ENCODE results near the gene BEGAIN.
A peak's percentile ranks its signal among the peaks of the same experiment; 100 is the strongest.

BEGAIN gene

DNA sequence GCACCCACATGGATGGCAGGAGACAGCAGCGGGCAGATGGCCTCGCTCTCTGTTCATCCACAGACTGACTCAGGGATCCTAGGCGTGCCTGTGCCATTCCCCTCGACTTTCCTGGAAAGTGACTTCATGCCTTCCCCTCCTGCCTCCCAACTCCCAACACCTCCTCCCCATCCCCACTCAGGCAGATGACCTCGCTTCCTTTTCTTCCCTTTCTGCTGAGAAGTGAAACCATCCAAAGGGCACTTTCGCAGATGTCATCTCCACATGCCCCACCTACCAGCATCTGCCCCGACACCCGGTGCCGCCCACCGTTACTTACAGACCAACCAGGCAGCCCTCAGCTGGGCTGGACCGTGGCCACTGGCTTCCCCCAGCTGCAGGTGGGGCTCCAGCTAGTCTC, 29.6 kb downstream of the BEGAIN start:
- Histone ChIP-seq H3K36me3 (replicated peaks in 1 of 2; ENCODE audit: control insufficient read depth in 2 of 2, insufficient read depth in 2 of 2, low read length in 2 of 2) (no peaks in the 10 kb centered on the region), H3K18ac (ENCODE audit: low read length) (peak overlapping the region; percentile 61), H4K91ac (ENCODE audit: low read depth, low read length, poor library complexity) (no peak overlapping the region), H3K4ac (ENCODE audit: low read length) (no peak overlapping the region), H3K4me2 (ENCODE audit: insufficient read depth, low read length, poor library complexity, severe bottlenecking) (no peak overlapping the region), H3K27ac (replicated peaks; ENCODE audit: low read length) (no peak overlapping the region), H3K4me1 (ENCODE audit: control insufficient read depth in 2 of 2, insufficient read depth in 1 of 2, low read depth in 1 of 2, low read length in 2 of 2) (peaks cover 4 to 15% of the 10 kb centered on the region in 2 donors), H3K79me1 (ENCODE audit: low read depth, low read length) (peaks cover 2% of the 10 kb centered on the region), H3K14ac (ENCODE audit: low read length) (no peak overlapping the region), H2AK5ac (ENCODE audit: low read depth, low read length) (peak overlapping the region; percentile 62), H2BK12ac (ENCODE audit: low read length) (no peak overlapping the region), H3K27me3 (ENCODE audit: control insufficient read depth in 3 of 3, insufficient read depth in 3 of 3, low read depth in 1 of 3, low read length in 3 of 3) (peaks cover 0 to 70% (median 1%) of the 10 kb centered on the region in 3 experiments), H3K4me3 (ENCODE audit: low read length in 2 of 2) (no peak overlapping the region), H2BK15ac (ENCODE audit: low read length) (peak overlapping the region; percentile 15), H2BK5ac (ENCODE audit: low read length) (no peak overlapping the region), H3K9ac (ENCODE audit: low read depth, low read length, poor library complexity) (no peak overlapping the region), H3K9me3 (replicated peaks in 1 of 2; ENCODE audit: control insufficient read depth in 2 of 2, insufficient read depth in 1 of 2, low read depth in 1 of 2, low read length in 2 of 2) (no peaks in the 10 kb centered on the region), H4K8ac (ENCODE audit: low read depth, low read length) (no peak overlapping the region), H2BK120ac (ENCODE audit: low read depth, low read length) (no peak overlapping the region), H3K23ac (ENCODE audit: low read depth, low read length, poor library complexity) (peak overlapping the region; percentile 75), H2AFZ (ENCODE audit: low read length) (no peak overlapping the region)
- WGBS, 2 donors (ENCODE audit: extremely low coverage in 2 of 2, insufficient read length in 2 of 2, insufficient replicate concordance in 1 of 2): no CpG with 5 or more reads among the region's 11 CpGs
- DNase-seq (ENCODE audit: low spot score): no peak

DNA sequence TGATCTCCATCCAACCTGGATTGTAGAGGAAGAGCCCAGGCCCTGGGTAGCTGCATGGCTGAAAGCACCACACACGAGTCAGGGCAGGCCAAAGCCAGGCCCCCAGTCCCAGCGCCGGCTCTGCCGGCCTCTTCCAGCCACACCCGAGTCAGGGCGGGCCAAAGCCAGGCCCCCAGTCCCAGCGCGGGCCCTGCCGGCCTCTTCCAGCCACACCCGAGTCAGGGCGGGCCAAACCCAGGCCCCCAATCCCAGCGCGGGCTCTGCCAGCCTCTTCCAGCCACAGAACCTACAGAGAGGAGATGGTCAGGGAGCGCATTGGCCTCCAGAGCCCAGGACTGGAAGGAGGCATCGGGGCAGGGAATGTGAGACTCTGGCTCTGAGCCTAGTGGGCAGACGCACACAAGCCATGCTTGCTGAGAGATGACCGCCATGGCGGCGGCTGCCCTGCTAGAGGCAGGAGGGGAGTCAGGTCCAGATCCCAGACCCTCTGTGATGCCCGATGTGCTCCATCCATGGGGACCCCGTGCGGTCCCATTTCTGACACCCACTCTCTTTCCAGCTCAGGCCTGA, 30.2 kb downstream of the BEGAIN start:
- no peak overlapping the region for H3K4ac ChIP-seq (ENCODE audit: low read length)
- H3K23ac ChIP-seq (ENCODE audit: low read depth, low read length, poor library complexity): peak overlapping the region; percentile 75
- peak overlapping the region; percentile 59 for H3K18ac ChIP-seq (ENCODE audit: low read length)
- peaks cover 4 to 15% of the 10 kb centered on the region in 2 donors for H3K4me1 ChIP-seq (ENCODE audit: control insufficient read depth in 2 of 2, insufficient read depth in 1 of 2, low read depth in 1 of 2, low read length in 2 of 2)
- no peak overlapping the region for H3K27ac ChIP-seq (replicated peaks; ENCODE audit: low read length)
- H2AFZ ChIP-seq (ENCODE audit: low read length): no peak overlapping the region
- H3K9ac ChIP-seq (ENCODE audit: low read depth, low read length, poor library complexity): no peak overlapping the region
- no peak for DNase-seq (ENCODE audit: low spot score)
- no peak overlapping the region for H3K14ac ChIP-seq (ENCODE audit: low read length)
- no peak overlapping the region for H2BK12ac ChIP-seq (ENCODE audit: low read length)
- H3K4me3 ChIP-seq (ENCODE audit: low read length in 2 of 2): no peak overlapping the region
- H2BK15ac ChIP-seq (ENCODE audit: low read length): peak overlapping the region; percentile 21
- H3K9me3 ChIP-seq (replicated peaks in 1 of 2; ENCODE audit: control insufficient read depth in 2 of 2, insufficient read depth in 1 of 2, low read depth in 1 of 2, low read length in 2 of 2): no peaks in the 10 kb centered on the region
- no peaks in the 10 kb centered on the region for H3K36me3 ChIP-seq (replicated peaks in 1 of 2; ENCODE audit: control insufficient read depth in 2 of 2, insufficient read depth in 2 of 2, low read length in 2 of 2)
- no peak overlapping the region for H4K8ac ChIP-seq (ENCODE audit: low read depth, low read length)
- H3K4me2 ChIP-seq (ENCODE audit: insufficient read depth, low read length, poor library complexity, severe bottlenecking): no peak overlapping the region
- H2BK120ac ChIP-seq (ENCODE audit: low read depth, low read length): peak overlapping the region; percentile 5
- no CpG with 5 or more reads among the region's 22 CpGs for WGBS, 2 donors (ENCODE audit: extremely low coverage in 2 of 2, insufficient read length in 2 of 2, insufficient replicate concordance in 1 of 2)
- H4K91ac ChIP-seq (ENCODE audit: low read depth, low read length, poor library complexity): no peak overlapping the region
- peak overlapping the region; percentile 19 for H2BK5ac ChIP-seq (ENCODE audit: low read length)
- peak overlapping the region; percentile 62 for H2AK5ac ChIP-seq (ENCODE audit: low read depth, low read length)
- peaks cover 2% of the 10 kb centered on the region for H3K79me1 ChIP-seq (ENCODE audit: low read depth, low read length)
- peaks cover 0 to 70% (median 1%) of the 10 kb centered on the region in 3 experiments for H3K27me3 ChIP-seq (ENCODE audit: control insufficient read depth in 3 of 3, insufficient read depth in 3 of 3, low read depth in 1 of 3, low read length in 3 of 3)

DNA sequence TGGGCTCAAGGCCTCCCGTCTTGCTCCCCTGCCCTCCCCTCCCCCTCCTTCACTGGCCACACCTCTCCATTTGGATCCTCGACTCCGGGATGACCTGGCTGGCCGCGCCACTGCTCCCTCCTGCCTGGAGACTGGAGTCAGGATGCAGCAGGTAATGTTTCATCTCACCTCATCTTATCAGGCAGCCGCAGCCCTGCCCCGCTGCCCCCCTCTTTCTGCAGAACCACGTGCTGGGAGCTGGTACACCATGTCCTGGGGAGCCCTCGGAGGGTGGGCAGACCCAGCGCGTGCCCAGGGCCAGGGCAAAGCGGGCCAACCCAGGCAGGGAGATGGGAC, 31.1 kb downstream of the BEGAIN start:
- WGBS, 2 donors (ENCODE audit: extremely low coverage in 2 of 2, insufficient read length in 2 of 2, insufficient replicate concordance in 1 of 2): no CpG with 5 or more reads among the region's 12 CpGs
- peaks cover 4 to 15% of the 10 kb centered on the region in 2 donors for H3K4me1 ChIP-seq (ENCODE audit: control insufficient read depth in 2 of 2, insufficient read depth in 1 of 2, low read depth in 1 of 2, low read length in 2 of 2)
- H3K9me3 ChIP-seq (replicated peaks in 1 of 2; ENCODE audit: control insufficient read depth in 2 of 2, insufficient read depth in 1 of 2, low read depth in 1 of 2, low read length in 2 of 2): no peaks in the 10 kb centered on the region

DNA sequence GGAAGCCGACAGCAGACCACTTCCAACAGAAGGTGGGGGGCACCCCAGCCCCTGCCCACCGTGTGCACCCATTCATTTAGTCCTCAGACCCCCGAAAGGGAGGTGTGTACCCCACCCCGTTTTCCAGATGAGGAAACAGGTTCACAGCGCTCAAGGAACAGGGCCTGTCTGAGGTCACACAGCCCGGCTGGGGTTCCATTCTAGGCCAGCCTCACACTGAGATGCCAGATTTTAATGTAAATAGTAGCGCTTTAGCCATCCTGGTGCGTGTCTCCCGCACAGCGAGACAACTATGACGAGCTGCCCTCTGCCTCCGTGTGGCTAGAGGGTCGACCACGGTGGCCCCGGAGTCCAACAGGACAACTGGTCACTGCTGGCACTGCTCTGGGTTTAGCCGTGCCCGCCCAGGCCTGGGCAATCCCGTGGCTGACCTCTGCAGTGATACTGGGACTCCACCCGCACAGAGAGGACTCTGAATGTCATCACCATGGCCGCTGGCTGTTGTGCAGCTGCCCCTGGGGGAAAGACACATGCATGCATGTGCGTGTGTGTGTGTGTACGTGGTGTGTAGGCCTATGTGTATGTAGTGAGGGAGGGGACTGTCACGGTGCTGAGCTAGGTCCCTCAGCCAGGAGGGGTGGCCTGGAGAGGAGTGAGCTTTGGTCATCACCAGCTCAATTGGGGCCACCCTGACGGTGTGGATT, 31.6 kb downstream of the BEGAIN start:
- Histone ChIP-seq H2AK5ac (ENCODE audit: low read depth, low read length) (peak overlapping the region; percentile 18), H2BK15ac (ENCODE audit: low read length) (peak overlapping the region; percentile 8), H3K36me3 (replicated peaks in 1 of 2; ENCODE audit: control insufficient read depth in 2 of 2, insufficient read depth in 2 of 2, low read length in 2 of 2) (no peaks in the 10 kb centered on the region), H3K27me3 (ENCODE audit: control insufficient read depth in 3 of 3, insufficient read depth in 3 of 3, low read depth in 1 of 3, low read length in 3 of 3) (peaks cover 0 to 71% (median under 1%) of the 10 kb centered on the region in 3 experiments), H2BK120ac (ENCODE audit: low read depth, low read length) (no peak overlapping the region), H4K91ac (ENCODE audit: low read depth, low read length, poor library complexity) (no peak overlapping the region), H3K23ac (ENCODE audit: low read depth, low read length, poor library complexity) (peak overlapping the region; percentile 3), H3K18ac (ENCODE audit: low read length) (peak overlapping the region; percentile 2), H2BK5ac (ENCODE audit: low read length) (peak overlapping the region; percentile 72), H3K9ac (ENCODE audit: low read depth, low read length, poor library complexity) (peak overlapping the region; percentile 50), H3K4me2 (ENCODE audit: insufficient read depth, low read length, poor library complexity, severe bottlenecking) (no peak overlapping the region), H3K14ac (ENCODE audit: low read length) (no peak overlapping the region), H3K4me3 (ENCODE audit: low read length in 2 of 2) (no peak overlapping the region), H2BK12ac (ENCODE audit: low read length) (peak overlapping the region; percentile 48), H4K8ac (ENCODE audit: low read depth, low read length) (no peak overlapping the region), H3K27ac (replicated peaks; ENCODE audit: low read length) (no peak overlapping the region), H3K79me1 (ENCODE audit: low read depth, low read length) (peaks cover under 1% of the 10 kb centered on the region), H3K4ac (ENCODE audit: low read length) (peak overlapping the region; percentile 15), H3K4me1 (ENCODE audit: control insufficient read depth in 2 of 2, insufficient read depth in 1 of 2, low read depth in 1 of 2, low read length in 2 of 2) (peaks cover 4 to 14% of the 10 kb centered on the region in 2 donors), H3K9me3 (replicated peaks in 1 of 2; ENCODE audit: control insufficient read depth in 2 of 2, insufficient read depth in 1 of 2, low read depth in 1 of 2, low read length in 2 of 2) (no peaks in the 10 kb centered on the region), H2AFZ (ENCODE audit: low read length) (peak overlapping the region; percentile 3)
- no peak for DNase-seq (ENCODE audit: low spot score)
- no CpG with 5 or more reads among the region's 24 CpGs for WGBS, 2 donors (ENCODE audit: extremely low coverage in 2 of 2, insufficient read length in 2 of 2, insufficient replicate concordance in 1 of 2)

More for the DNA sequence above, 31.1 kb downstream of the BEGAIN start:
- Histone ChIP-seq H3K14ac (ENCODE audit: low read length) (no peak overlapping the region), H2BK15ac (ENCODE audit: low read length) (peak overlapping the region; percentile 21), H3K4me2 (ENCODE audit: insufficient read depth, low read length, poor library complexity, severe bottlenecking) (no peak overlapping the region), H3K36me3 (replicated peaks in 1 of 2; ENCODE audit: control insufficient read depth in 2 of 2, insufficient read depth in 2 of 2, low read length in 2 of 2) (no peaks in the 10 kb centered on the region), H3K27ac (replicated peaks; ENCODE audit: low read length) (no peak overlapping the region), H4K91ac (ENCODE audit: low read depth, low read length, poor library complexity) (no peak overlapping the region), H3K27me3 (ENCODE audit: control insufficient read depth in 3 of 3, insufficient read depth in 3 of 3, low read depth in 1 of 3, low read length in 3 of 3) (peaks cover 0 to 67% (median 1%) of the 10 kb centered on the region in 3 experiments), H2AK5ac (ENCODE audit: low read depth, low read length) (peak overlapping the region; percentile 18), H2BK5ac (ENCODE audit: low read length) (peak overlapping the region; percentile 19), H3K4ac (ENCODE audit: low read length) (no peak overlapping the region), H3K18ac (ENCODE audit: low read length) (peak overlapping the region; percentile 45), H2BK12ac (ENCODE audit: low read length) (no peak overlapping the region), H3K23ac (ENCODE audit: low read depth, low read length, poor library complexity) (peak overlapping the region; percentile 3), H3K79me1 (ENCODE audit: low read depth, low read length) (peaks cover 2% of the 10 kb centered on the region), H2BK120ac (ENCODE audit: low read depth, low read length) (peak overlapping the region; percentile 5), H3K9ac (ENCODE audit: low read depth, low read length, poor library complexity) (no peak overlapping the region), H2AFZ (ENCODE audit: low read length) (no peak overlapping the region), H3K4me3 (ENCODE audit: low read length in 2 of 2) (no peak overlapping the region), H4K8ac (ENCODE audit: low read depth, low read length) (no peak overlapping the region)
- no peak for DNase-seq (ENCODE audit: low spot score)

Measured in neuronal stem cell (in vitro differentiated cells).